PC-3 (cell line): ENCODE data around the gene FAM50B.

ENCODE experiments used
- CTCF ChIP-seq: fragments of 300-600 bp; sonication (generic); conservative IDR thresholded peaks from 2 replicates; pipeline ENCODE4 v1.5.1; 2017; ENCODE audit warnings: antibody characterized with exemption, low read depth, mild to moderate bottlenecking, low read length
- EZH2 ChIP-seq: fragments of 300-600 bp; sonication (generic); IDR thresholded peaks from one replicate; pipeline ENCODE4 v1.6.1; 2017; ENCODE audit warnings: antibody characterized with exemption, mild to moderate bottlenecking, low read length; ENCODE audit not compliant: unreplicated experiment

DNA sequence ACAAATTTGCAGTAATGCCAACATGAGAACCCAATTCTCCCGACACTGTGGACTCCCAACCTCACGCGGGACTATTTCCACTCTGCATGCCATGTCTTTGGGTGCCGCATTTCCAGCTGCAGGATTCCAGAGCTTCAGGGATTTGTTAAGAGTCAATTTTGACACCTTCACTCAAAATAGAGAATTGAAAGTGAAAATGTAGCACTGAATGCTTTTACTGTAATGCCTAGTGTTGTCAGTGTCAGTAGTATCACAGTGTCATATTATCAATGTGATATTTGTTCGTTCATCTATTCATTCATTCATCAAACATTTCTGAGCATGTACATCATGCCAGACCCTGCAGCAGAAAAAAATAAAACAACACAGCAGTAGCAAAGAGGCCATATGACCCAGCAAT is 13.4 kb upstream of the FAM50B start:
- TF ChIP-seq CTCF (no peak), EZH2 (no peak)
